Measurements from ENCODE around the gene CCDC40. TPM values are rescaled to one million over a fixed set of nuclear protein-coding genes. Genes with fewer than 3 reads are reported as not detected.
"Not testable (repeated sequence)": the region's sequence is repeated elsewhere in the genome, so short reads cannot be mapped to it uniquely, and the experiment has no call there.

Gene CCDC40, protein sequence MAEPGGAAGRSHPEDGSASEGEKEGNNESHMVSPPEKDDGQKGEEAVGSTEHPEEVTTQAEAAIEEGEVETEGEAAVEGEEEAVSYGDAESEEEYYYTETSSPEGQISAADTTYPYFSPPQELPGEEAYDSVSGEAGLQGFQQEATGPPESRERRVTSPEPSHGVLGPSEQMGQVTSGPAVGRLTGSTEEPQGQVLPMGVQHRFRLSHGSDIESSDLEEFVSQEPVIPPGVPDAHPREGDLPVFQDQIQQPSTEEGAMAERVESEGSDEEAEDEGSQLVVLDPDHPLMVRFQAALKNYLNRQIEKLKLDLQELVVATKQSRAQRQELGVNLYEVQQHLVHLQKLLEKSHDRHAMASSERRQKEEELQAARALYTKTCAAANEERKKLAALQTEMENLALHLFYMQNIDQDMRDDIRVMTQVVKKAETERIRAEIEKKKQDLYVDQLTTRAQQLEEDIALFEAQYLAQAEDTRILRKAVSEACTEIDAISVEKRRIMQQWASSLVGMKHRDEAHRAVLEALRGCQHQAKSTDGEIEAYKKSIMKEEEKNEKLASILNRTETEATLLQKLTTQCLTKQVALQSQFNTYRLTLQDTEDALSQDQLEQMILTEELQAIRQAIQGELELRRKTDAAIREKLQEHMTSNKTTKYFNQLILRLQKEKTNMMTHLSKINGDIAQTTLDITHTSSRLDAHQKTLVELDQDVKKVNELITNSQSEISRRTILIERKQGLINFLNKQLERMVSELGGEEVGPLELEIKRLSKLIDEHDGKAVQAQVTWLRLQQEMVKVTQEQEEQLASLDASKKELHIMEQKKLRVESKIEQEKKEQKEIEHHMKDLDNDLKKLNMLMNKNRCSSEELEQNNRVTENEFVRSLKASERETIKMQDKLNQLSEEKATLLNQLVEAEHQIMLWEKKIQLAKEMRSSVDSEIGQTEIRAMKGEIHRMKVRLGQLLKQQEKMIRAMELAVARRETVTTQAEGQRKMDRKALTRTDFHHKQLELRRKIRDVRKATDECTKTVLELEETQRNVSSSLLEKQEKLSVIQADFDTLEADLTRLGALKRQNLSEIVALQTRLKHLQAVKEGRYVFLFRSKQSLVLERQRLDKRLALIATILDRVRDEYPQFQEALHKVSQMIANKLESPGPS
- 2.6 and 4.9 TPM in 2 replicates for total RNA-seq

- DNase-seq (ENCODE audit: extremely low read depth, low read depth, low spot score), result no peak
These were observed at the start of gene CCDC40 for GRCh38 chr17:80035937-80036714. Gene CCDC40 (plus strand): TSS chr17:80036642. CDS start chr17:80036663, 21 bp downstream.

GRCh38 chr17:79987187-79987934 is 49.1 kb upstream of the CCDC40 start:
- no peak for DNase-seq (ENCODE audit: extremely low read depth, low read depth, low spot score)

- DNase-seq (ENCODE audit: extremely low read depth, low read depth, low spot score), result no peak
These were observed 48.6 kb upstream of the CCDC40 start for GRCh38 chr17:79987935-79988184.

GRCh38 chr17:79988185-79988971 is 48.1 kb upstream of the CCDC40 start:
- no peak for DNase-seq (ENCODE audit: extremely low read depth, low read depth, low spot score)

GRCh38 chr17:79989106-79989835 is 47.2 kb upstream of the CCDC40 start:
- DNase-seq (ENCODE audit: extremely low read depth, low read depth, low spot score), result no peak

- no peak for DNase-seq (ENCODE audit: extremely low read depth, low read depth, low spot score)
These were observed 46.3 kb upstream of the CCDC40 start for GRCh38 chr17:79990051-79990592.

GRCh38 chr17:79990704-79991103 is 45.7 kb upstream of the CCDC40 start:
- no peak for DNase-seq (ENCODE audit: extremely low read depth, low read depth, low spot score)

GRCh38 chr17:79991140-79991923 is 45.1 kb upstream of the CCDC40 start:
- DNase-seq (ENCODE audit: extremely low read depth, low read depth, low spot score), result no peak

- DNase-seq (ENCODE audit: extremely low read depth, low read depth, low spot score), result no peak
These were observed 44.4 kb upstream of the CCDC40 start for GRCh38 chr17:79991924-79992648.

DNA sequence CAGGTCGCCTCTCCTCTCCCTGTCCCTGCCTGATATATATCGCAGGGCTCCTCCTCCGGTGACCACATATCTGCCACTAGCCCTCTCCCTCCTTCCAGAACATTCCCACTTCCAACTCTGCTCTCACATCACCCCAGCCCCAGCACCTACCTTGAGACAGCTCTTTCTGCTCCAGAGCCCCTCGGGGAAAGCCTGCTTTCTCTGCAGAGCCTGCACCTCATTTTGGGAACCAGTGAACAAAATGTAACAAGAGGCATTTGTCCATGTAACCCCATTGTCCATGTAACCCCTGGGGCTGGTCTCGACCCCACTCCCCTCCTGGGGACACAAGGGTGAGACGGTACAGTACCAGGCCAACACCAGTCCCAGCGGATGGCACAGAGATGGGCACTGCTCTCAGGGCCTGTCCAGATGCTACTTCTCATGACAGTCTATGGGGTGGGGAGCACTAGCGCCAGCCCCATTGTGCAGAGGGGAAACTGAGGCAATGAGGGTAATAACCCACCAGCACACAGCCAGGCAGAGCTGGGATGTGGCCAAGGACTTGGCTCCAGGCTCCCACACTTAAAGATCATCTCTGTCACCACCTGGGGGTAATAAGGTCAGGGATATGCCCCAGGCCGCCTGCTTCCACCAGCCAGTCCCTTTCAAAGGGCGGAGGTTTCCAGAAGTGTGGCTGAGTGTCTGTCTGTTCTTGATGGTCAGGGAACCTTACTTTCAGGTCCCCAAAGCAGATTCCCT is 43.6 kb upstream of the CCDC40 start:
- DNase-seq (ENCODE audit: extremely low read depth, low read depth, low spot score), result no peak

GRCh38 chr17:79993390-79994227 is 42.8 kb upstream of the CCDC40 start:
- no peak for DNase-seq (ENCODE audit: extremely low read depth, low read depth, low spot score)

GRCh38 chr17:79994228-79994569 is 42.2 kb upstream of the CCDC40 start:
- DNase-seq (ENCODE audit: extremely low read depth, low read depth, low spot score), result not testable (repeated sequence)

DNA sequence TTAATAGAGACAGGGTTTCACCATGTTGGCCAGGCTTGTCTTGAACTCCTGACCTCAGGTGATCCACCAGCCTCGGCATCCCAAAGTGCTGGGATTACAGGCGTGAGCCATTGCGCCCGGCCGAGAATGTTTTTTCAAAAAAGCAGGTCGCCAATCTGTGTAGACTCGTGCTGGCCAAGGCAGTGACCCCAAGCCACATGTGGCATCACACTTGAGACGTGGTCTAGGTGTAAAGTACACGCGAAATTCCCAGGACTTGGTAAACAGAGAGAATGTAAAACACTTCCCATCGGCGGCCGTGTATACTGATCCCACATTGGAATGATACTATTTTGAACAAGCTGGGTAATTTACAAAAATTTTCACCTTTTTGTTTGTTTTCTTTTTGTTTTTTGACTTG is 41.8 kb upstream of the CCDC40 start:
- DNase-seq (ENCODE audit: extremely low read depth, low read depth, low spot score), result no peak

GRCh38 chr17:79995696-79996095 is 40.7 kb upstream of the CCDC40 start:
- DNase-seq (ENCODE audit: extremely low read depth, low read depth, low spot score), result no peak

GRCh38 chr17:79996291-79996690 is 40.2 kb upstream of the CCDC40 start:
- no peak for DNase-seq (ENCODE audit: extremely low read depth, low read depth, low spot score)

Measured in glomerular endothelial cell (primary cell).